Measurements from ENCODE around the gene MACROD1. TPM values are rescaled to one million over a fixed set of nuclear protein-coding genes. Genes with fewer than 3 reads are reported as not detected.

MACROD1 gene
- total and polyA plus RNA-seq, 7 donors: 14.2 to 33.9 (median 23.3) TPM

DNA sequence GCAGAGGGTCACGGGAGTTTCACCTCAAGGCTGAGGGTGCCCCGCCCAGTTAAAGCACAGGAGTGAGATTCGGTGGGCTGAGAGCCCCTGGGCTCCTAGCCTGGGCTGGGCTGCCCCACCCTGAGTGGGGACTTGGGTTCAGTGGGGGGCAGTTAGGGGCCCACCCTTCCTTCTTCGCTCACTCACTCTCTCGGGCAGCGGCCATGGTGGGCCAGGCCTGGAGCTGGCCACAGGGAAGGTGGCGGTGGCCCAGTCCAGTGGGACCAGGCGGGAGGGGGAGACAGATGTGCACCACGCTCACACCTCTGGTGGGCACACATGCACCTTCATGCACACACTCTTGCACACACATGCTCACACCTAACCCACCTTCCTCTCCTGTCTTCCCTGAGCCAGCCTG lies 124.1 kb downstream of the MACROD1 start:
- 87 to 92% methylated on average over 9 of the region's 9 CpGs for WGBS, 2 donors
- Histone ChIP-seq H3K9me3 (no peaks in the 10 kb centered on the region), H3K4me3 (no peak overlapping the region), H3K27me3 (no peaks in the 10 kb centered on the region), H3K4me1 (peaks cover 0 to 27% (median 2%) of the 10 kb centered on the region in 4 donors), H3K36me3 (no peaks in the 10 kb centered on the region), H3K27ac (peak overlapping the region in 3 of 4 donors; percentile 23 to 28 (median 26))
- DNase-seq: no peak
- TF ChIP-seq POLR2A (IDR thresholded peaks at IDR 0.05) (no peak), POLR2AphosphoS5 (IDR thresholded peaks at IDR 0.05) (no peak), EP300 (IDR thresholded peaks at IDR 0.05) (no peak)
- TF ChIP-seq, protein P1, sequence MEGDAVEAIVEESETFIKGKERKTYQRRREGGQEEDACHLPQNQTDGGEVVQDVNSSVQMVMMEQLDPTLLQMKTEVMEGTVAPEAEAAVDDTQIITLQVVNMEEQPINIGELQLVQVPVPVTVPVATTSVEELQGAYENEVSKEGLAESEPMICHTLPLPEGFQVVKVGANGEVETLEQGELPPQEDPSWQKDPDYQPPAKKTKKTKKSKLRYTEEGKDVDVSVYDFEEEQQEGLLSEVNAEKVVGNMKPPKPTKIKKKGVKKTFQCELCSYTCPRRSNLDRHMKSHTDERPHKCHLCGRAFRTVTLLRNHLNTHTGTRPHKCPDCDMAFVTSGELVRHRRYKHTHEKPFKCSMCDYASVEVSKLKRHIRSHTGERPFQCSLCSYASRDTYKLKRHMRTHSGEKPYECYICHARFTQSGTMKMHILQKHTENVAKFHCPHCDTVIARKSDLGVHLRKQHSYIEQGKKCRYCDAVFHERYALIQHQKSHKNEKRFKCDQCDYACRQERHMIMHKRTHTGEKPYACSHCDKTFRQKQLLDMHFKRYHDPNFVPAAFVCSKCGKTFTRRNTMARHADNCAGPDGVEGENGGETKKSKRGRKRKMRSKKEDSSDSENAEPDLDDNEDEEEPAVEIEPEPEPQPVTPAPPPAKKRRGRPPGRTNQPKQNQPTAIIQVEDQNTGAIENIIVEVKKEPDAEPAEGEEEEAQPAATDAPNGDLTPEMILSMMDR (IDR thresholded peaks at IDR 0.05): no peak
- intact Hi-C loops (cut with DNase I): no loop called here

DNA sequence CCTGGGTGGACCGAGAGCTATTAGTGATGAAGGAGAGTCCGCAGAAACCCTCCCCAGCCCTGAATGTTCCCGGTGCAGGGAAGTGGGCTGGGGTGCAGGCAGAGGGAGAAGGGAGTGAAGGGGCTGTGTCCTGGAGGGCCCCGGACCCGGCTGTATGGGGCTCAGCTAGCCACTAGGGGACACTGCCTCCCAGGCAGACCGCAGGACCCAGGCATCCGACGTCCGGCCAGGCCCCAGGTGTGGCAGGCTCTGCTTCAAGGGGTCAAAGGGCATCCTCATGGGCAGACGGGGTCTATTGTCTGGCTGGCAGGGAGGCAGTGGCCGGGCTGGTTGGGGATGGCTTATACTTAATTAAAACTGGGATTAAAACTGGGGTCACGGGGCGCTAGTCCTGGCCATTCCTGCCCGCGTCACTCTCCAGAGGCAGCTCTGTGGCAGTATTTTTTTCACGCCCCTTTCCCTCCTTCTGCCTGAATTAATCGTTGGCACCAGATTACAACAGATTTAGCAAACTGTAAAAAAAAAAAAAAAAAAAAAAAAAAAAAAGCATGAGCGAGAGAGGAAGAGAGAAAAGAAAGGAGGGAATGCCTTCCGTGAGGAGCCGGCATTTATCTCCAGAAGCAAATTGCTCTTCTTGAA lies 125.1 kb downstream of the MACROD1 start:
- DNase-seq: no peak
- Histone ChIP-seq H3K9me3 (no peaks in the 10 kb centered on the region), H3K27me3 (no peaks in the 10 kb centered on the region), H3K4me3 (no peak overlapping the region), H3K4me1 (peaks cover 0 to 37% (median 12%) of the 10 kb centered on the region in 4 donors), H3K27ac (peak overlapping the region in 2 of 4 donors; percentile 26 to 28), H3K36me3 (no peaks in the 10 kb centered on the region)
- 62 to 71% methylated on average over 20 of the region's 20 CpGs for WGBS, 2 donors
- TF ChIP-seq, protein P1 (IDR thresholded peaks at IDR 0.05): peak; percentile 23 to 54 (median 43)
- no peak for TF ChIP-seq EP300 (IDR thresholded peaks at IDR 0.05)
- intact Hi-C loops (cut with DNase I): no loop called here

DNA sequence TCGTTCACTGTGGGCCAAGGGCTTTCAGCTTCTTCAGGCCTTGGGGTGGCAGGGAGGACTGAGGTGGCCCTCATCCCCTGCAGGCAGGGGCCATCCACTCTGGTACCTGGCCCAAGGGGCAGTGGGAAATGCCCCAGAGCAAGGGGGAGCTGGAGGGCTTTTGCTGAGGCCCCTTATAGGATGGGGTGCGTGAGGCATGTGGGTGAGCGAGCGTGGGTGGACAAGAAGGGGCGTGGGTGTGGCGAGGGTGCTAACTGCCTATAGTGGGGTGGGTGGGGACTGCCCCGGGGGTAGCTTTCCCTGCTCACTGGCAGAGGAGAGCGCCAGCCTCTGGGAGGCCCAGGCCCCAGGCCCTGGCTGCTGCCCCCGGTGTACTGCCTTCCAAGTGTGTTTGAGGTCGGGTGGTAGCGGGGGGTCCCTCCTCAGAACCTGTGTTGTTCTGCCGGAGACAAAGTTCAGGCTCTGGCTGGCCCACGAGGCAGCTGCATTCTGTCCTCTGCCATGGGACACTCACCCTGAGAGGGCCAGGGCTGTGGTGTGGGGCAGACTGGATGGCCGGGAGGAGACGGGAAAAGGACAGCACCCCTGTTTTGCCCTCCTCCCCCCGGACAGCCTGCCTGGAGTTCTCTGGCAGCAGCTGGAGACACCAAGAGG lies 126.8 kb downstream of the MACROD1 start:
- no peak for DNase-seq
- no peak for TF ChIP-seq EP300 (IDR thresholded peaks at IDR 0.05)
- TF ChIP-seq, protein P1 (IDR thresholded peaks at IDR 0.05): no peak
- peak in 1 of 4 donors; percentile 13 for TF ChIP-seq POLR2AphosphoS5 (IDR thresholded peaks at IDR 0.05)
- WGBS, 2 donors: 86 to 90% methylated on average over 16 of the region's 16 CpGs
- Histone ChIP-seq H3K27ac (peak overlapping the region in 3 of 4 donors; percentile 0 to 24 (median 21)), H3K4me3 (no peak overlapping the region), H3K9me3 (no peaks in the 10 kb centered on the region), H3K4me1 (peaks cover 0 to 36% (median 20%) of the 10 kb centered on the region in 4 donors), H3K27me3 (peaks cover 0 to 9% (median 0%) of the 10 kb centered on the region in 3 donors), H3K36me3 (no peaks in the 10 kb centered on the region)
- intact Hi-C loops (cut with DNase I): no loop called here

DNA sequence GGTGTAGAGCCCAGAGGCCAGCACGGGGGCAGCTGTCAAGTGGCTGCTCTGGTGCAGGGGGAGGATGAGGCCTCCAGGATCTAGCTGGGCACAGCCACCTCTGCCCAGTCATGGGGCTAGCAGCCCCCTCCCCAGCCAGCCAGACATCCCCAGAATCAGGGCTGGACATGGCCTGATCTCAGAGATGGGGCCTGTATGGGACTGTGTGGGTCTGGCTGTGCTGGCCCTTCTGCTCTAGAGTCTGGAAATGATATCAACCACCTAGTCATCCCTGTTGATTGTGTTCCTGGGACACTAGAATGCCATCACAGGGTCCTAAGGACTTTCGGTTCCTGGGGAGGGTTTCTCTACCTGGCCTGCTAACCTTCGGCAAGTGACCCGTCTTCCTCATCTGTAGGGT lies 127.4 kb downstream of the MACROD1 start:
- intact Hi-C loops (cut with DNase I): no loop called here
- H3K27me3 ChIP-seq: peaks cover 0 to 9% (median 0%) of the 10 kb centered on the region in 3 donors
- no peaks in the 10 kb centered on the region for H3K9me3 ChIP-seq
- 93 to 94% methylated on average over 4 of the region's 4 CpGs for WGBS, 2 donors
- H3K36me3 ChIP-seq: no peaks in the 10 kb centered on the region
- peaks cover 0 to 36% (median 20%) of the 10 kb centered on the region in 4 donors for H3K4me1 ChIP-seq
- DNase-seq: no peak
- peak overlapping the region in 3 of 4 donors; percentile 0 to 24 (median 21) for H3K27ac ChIP-seq
- no peak overlapping the region for H3K4me3 ChIP-seq
- TF ChIP-seq POLR2AphosphoS5 (IDR thresholded peaks at IDR 0.05) (no peak), POLR2A (IDR thresholded peaks at IDR 0.05) (no peak)

DNA sequence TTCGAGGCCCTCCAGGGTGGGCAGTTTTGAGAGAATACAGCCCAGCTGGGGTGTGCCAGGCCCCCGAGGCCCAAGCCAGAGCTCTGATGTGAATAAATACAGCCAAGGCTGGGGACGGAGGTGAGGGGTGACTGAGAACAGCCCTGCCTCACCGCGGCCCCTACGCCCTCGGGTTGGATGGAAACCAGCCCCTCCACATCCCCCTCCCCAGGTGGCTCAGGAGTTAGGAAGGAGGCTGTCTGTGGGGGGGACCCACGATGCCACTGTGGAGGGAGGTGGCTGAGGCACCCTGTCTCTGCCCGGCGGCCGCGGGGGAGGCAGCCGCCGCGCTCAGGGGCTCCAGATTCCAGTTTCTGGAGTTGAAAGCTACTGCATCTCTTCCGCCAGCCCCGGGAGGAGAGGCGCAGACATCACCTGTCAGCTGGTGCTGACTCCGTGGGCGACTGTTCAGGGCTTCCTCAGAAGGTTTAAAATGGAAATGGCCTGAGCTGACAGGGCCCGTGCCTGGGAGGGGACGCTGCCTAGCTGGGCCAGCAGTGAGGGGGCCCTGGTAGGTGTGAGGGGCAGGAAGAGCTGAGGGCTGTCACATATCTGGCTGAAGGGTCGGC lies 128.8 kb downstream of the MACROD1 start:
- intact Hi-C loops (cut with DNase I): loop anchor here (2.0 kb wide), 3 partner anchors 28 to 112 kb away; no protein-coding TSS in a partner anchor
- no peak for DNase-seq
- no peaks in the 10 kb centered on the region for H3K36me3 ChIP-seq
- peak overlapping the region; percentile 55 to 69 (median 64) for H3K4me3 ChIP-seq
- WGBS, 2 donors: 17 to 32% methylated on average over 23 of the region's 23 CpGs
- peaks cover 0 to 9% (median 0%) of the 10 kb centered on the region in 3 donors for H3K27me3 ChIP-seq
- H3K27ac ChIP-seq: peak overlapping the region; percentile 55 to 74 (median 72)
- TF ChIP-seq POLR2AphosphoS5 (IDR thresholded peaks at IDR 0.05) (no peak), EP300 (IDR thresholded peaks at IDR 0.05) (no peak), POLR2A (IDR thresholded peaks at IDR 0.05) (no peak)
- TF ChIP-seq, protein P1 (IDR thresholded peaks at IDR 0.05): no peak
- H3K9me3 ChIP-seq: no peaks in the 10 kb centered on the region
- H3K4me1 ChIP-seq: peaks cover 0 to 36% (median 20%) of the 10 kb centered on the region in 4 donors
